Hepatocyte (in vitro differentiated cells): Measurements from ENCODE around the gene PTPRN2. TPM values are rescaled to one million over a fixed set of nuclear protein-coding genes. Genes with fewer than 3 reads are reported as not detected.

Experiments
- DNase-seq: peaks from one replicate; pipeline ENCODE4 v3.0.0-alpha.2; 2016; ENCODE audit warnings: low spot score
- H2AFZ ChIP-seq: fragments of 200-600 bp; sonication (generic); 2 replicates; pipeline ENCODE4 v1.6.0; 2016; ENCODE audit warnings: antibody characterized with exemption, mild to moderate bottlenecking
- H3K27ac ChIP-seq: fragments of 200-600 bp; sonication (generic); 2 replicates; pipeline ENCODE4 v1.5.1; 2016; ENCODE audit warnings: mild to moderate bottlenecking
- H3K27me3 ChIP-seq: fragments of 200-600 bp; sonication (generic); 2 replicates; pipeline ENCODE4 v1.6.1; 2016
- H3K36me3 ChIP-seq: fragments of 200-600 bp; sonication (generic); replicated peaks from 2 replicates; pipeline ENCODE4 v1.5.1; 2016; ENCODE audit warnings: low read depth; ENCODE audit not compliant: insufficient read depth
- H3K4me1 ChIP-seq: fragments of 200-600 bp; sonication (generic); 2 replicates; pipeline ENCODE4 v1.5.1; 2016; ENCODE audit warnings: mild to moderate bottlenecking, moderate library complexity; ENCODE audit not compliant: insufficient read depth
- H3K4me2 ChIP-seq: fragments of 200-600 bp; sonication (generic); 2 replicates; pipeline ENCODE4 v1.6.0; 2016
- H3K4me3 ChIP-seq: fragments of 200-600 bp; sonication (generic); 2 replicates; pipeline ENCODE4 v1.5.1; 2016; ENCODE audit warnings: mild to moderate bottlenecking
- H3K79me2 ChIP-seq: fragments of 200-600 bp; sonication (generic); 2 replicates; pipeline ENCODE4 v1.6.0; 2017; ENCODE audit warnings: mild to moderate bottlenecking
- H3K9me2 ChIP-seq: fragments of 200-600 bp; sonication (generic); replicated peaks from 2 replicates; pipeline ENCODE4 v1.6.0; 2017; ENCODE audit warnings: mild to moderate bottlenecking; ENCODE audit not compliant: insufficient read depth
- H3K9me3 ChIP-seq: fragments of 200-600 bp; sonication (generic); 2 replicates; pipeline ENCODE4 v1.5.1; 2016; ENCODE audit warnings: low read depth, mild to moderate bottlenecking
- H4K20me1 ChIP-seq: fragments of 200-600 bp; sonication (generic); 2 replicates; pipeline ENCODE4 v1.6.0; 2016; ENCODE audit warnings: mild to moderate bottlenecking; ENCODE audit not compliant: insufficient read depth, poor library complexity, severe bottlenecking
- EZH2 ChIP-seq: fragments of 200-600 bp; sonication (generic); IDR thresholded peaks from 2 replicates; pipeline ENCODE4 v1.6.1; 2016; ENCODE audit warnings: antibody characterized with exemption, mild to moderate bottlenecking, borderline replicate concordance
- EZH2phosphoT487 ChIP-seq: fragments of 200-600 bp; sonication (generic); IDR thresholded peaks from one replicate; pipeline ENCODE4 v1.6.1; 2018; ENCODE audit warnings: antibody characterized with exemption, mild to moderate bottlenecking, low read depth, moderate library complexity; ENCODE audit not compliant: unreplicated experiment, severe bottlenecking
- WGBS: methylation state at CpG from one replicate; pipeline ENCODE4 v1.1.6; 2016; ENCODE audit warnings: low lambda C conversion rate; ENCODE audit errors: missing lambda C conversion rate; 5-methylcytosine and 5-hydroxymethylcytosine counted together
- polyA plus RNA-seq: library from polyadenylated mRNA; unstranded; fragments of >200 nt; fragmentation: Nextera tagmentation; extraction: Ambion mirVana; gene quantifications from 2 replicates; pipeline ENCODE4 v1.2.1, GENCODE V29; 2016
- total RNA-seq: library from RNA; depleted of rRNA; stranded (reverse); fragments of >200 nt; gene quantifications from 2 replicates; pipeline ENCODE4 v1.2.3, GENCODE V29; 2014
- TF ChIP-seq, protein P1 (sequence below): fragments of 200-600 bp; sonication (generic); IDR thresholded peaks from 2 replicates; pipeline ENCODE4 v1.5.1; 2016; ENCODE audit warnings: antibody characterized with exemption, mild to moderate bottlenecking; ENCODE audit not compliant: poor library complexity

Gene PTPRN2
- total and polyA plus RNA-seq, 2 experiments from 2014 or later: 2.1 to 3.3 TPM

DNA sequence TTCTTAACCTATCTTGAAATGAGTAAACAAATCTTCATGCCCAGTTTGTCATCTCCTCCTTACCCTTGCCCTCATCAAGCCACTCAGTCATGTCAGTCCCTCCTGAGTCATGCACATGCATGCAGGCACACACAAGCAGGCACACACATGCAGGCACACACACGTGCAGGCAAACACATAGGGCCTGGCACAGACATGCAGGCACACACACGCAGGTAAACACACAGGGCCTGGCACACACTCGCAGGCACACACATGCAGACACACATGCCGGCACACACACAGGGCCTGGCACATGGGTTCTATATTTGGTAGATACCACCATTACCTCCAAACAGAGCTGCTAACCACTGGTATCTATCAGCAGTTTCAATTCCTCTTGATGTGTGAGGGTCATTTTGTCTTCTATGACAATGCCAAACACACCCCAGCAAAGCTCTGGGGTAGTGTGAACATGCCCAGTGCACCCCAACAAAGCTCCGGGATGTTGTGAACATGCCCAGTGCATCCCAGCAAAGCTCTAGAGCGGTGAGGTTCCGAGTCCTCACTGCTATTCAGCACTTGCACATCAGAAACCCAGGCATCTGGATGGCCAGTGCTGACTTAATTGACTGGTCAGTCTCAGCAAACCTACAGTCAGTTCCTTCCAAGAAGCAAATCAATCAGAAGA, 563.8 kb downstream of the PTPRN2 start:
- H3K36me3 ChIP-seq: no peaks in the 10 kb centered on the region
- H3K27ac ChIP-seq: no peak overlapping the region
- no peaks in the 10 kb centered on the region for H3K27me3 ChIP-seq
- no peaks in the 10 kb centered on the region for H3K9me3 ChIP-seq
- H2AFZ ChIP-seq: no peak overlapping the region
- no peaks in the 10 kb centered on the region for H3K79me2 ChIP-seq
- no peak overlapping the region for H3K4me2 ChIP-seq
- WGBS: 90% methylated on average over 7 of the region's 7 CpGs
- H4K20me1 ChIP-seq: no peaks in the 10 kb centered on the region
- no peak for TF ChIP-seq EZH2phosphoT487
- TF ChIP-seq EZH2: no peak
- TF ChIP-seq, protein P1, sequence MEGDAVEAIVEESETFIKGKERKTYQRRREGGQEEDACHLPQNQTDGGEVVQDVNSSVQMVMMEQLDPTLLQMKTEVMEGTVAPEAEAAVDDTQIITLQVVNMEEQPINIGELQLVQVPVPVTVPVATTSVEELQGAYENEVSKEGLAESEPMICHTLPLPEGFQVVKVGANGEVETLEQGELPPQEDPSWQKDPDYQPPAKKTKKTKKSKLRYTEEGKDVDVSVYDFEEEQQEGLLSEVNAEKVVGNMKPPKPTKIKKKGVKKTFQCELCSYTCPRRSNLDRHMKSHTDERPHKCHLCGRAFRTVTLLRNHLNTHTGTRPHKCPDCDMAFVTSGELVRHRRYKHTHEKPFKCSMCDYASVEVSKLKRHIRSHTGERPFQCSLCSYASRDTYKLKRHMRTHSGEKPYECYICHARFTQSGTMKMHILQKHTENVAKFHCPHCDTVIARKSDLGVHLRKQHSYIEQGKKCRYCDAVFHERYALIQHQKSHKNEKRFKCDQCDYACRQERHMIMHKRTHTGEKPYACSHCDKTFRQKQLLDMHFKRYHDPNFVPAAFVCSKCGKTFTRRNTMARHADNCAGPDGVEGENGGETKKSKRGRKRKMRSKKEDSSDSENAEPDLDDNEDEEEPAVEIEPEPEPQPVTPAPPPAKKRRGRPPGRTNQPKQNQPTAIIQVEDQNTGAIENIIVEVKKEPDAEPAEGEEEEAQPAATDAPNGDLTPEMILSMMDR: no peak
- H3K4me3 ChIP-seq: no peak overlapping the region
- no peaks in the 10 kb centered on the region for H3K9me2 ChIP-seq
- DNase-seq: no peak
- H3K4me1 ChIP-seq: peaks cover 3% of the 10 kb centered on the region

- TF ChIP-seq EZH2phosphoT487 (no peak), EZH2 (no peak)
- TF ChIP-seq, protein P1: no peak
- Histone ChIP-seq H3K9me3 (no peaks in the 10 kb centered on the region), H3K4me2 (no peak overlapping the region), H3K27me3 (no peaks in the 10 kb centered on the region), H2AFZ (no peak overlapping the region), H3K4me1 (no peaks in the 10 kb centered on the region), H3K36me3 (no peaks in the 10 kb centered on the region), H3K9me2 (no peaks in the 10 kb centered on the region), H3K4me3 (no peak overlapping the region), H4K20me1 (no peaks in the 10 kb centered on the region), H3K27ac (no peak overlapping the region), H3K79me2 (no peaks in the 10 kb centered on the region)
- DNase-seq: no peak
- 77% methylated on average over 8 of the region's 8 CpGs for WGBS
Measured at GRCh38 chr7:158023157-158023556, 564.5 kb downstream of the PTPRN2 start.

GRCh38 chr7:158022601-158023000, 565.0 kb downstream of the PTPRN2 start:
- H2AFZ ChIP-seq: no peak overlapping the region
- TF ChIP-seq, protein P1: no peak
- no peak for TF ChIP-seq EZH2
- no peaks in the 10 kb centered on the region for H3K79me2 ChIP-seq
- no peaks in the 10 kb centered on the region for H3K9me2 ChIP-seq
- H4K20me1 ChIP-seq: no peaks in the 10 kb centered on the region
- H3K4me2 ChIP-seq: no peak overlapping the region
- H3K4me3 ChIP-seq: no peak overlapping the region
- H3K36me3 ChIP-seq: no peaks in the 10 kb centered on the region
- H3K9me3 ChIP-seq: no peaks in the 10 kb centered on the region
- H3K4me1 ChIP-seq: no peaks in the 10 kb centered on the region
- H3K27me3 ChIP-seq: no peaks in the 10 kb centered on the region
- 88% methylated on average over 9 of the region's 9 CpGs for WGBS
- no peak for DNase-seq
- H3K27ac ChIP-seq: no peak overlapping the region
